Endothelial cell of umbilical vein (primary cell): ENCODE results near the gene CELA3A. TPM values are rescaled to one million over a fixed set of nuclear protein-coding genes. Genes with fewer than 3 reads are reported as not detected.

Source experiments
- BruUV-seq: library from RNA; stranded (reverse); fragments of 400-500 nt; replicated peaks from 2 replicates; lab custom pipeline; 2021; lab: Mats Ljungman, UMichigan
- CTCF ChIA-PET: fragments of 300-600, 350-600 bp; sonication (Branson Sonifier 250); formaldehyde crosslinking; loops from one replicate; lab custom pipeline; 2021; ENCODE audit warnings: antibody characterized with exemption, inconsistent platforms; lab: Charles Lee
- POLR2A ChIA-PET: fragments of 300-600, 350-600 bp; sonication (Branson Sonifier 250); formaldehyde crosslinking; loops from one replicate; lab custom pipeline; 2021; ENCODE audit warnings: antibody characterized with exemption, inconsistent platforms; lab: Charles Lee
- DNase-seq: peaks from one replicate; pipeline ENCODE4 v3.0.0-alpha.2; 2011; ENCODE audit warnings: low read depth, low spot score
- FAIRE-seq: peaks from 2 replicates; lab custom pipeline; 2011; peaks lifted over from hg19 to GRCh38; lab: Jason Lieb, UNC
- H2AFZ ChIP-seq: 2 replicates; pipeline ENCODE4 v1.6.0; 2012; ENCODE audit warnings: low read depth, low read length, control low read depth, inconsistent platforms
- H3K27ac ChIP-seq: 2 replicates; pipeline ENCODE4 v1.5.1; 2011; ENCODE audit warnings: low read depth, mild to moderate bottlenecking, control low read depth, low read length, moderate library complexity; ENCODE audit not compliant: insufficient read depth
- H3K27me3 ChIP-seq, 2 experiments: 2 replicates each; pipeline versions ENCODE4 v1.6.0 to v1.6.1; 2011; ENCODE audit warnings: low read length in 2 of 2, mixed read lengths in 1 of 2; ENCODE audit not compliant: control insufficient read depth in 2 of 2, insufficient read depth in 2 of 2
- H3K36me3 ChIP-seq, 2 experiments: 2 replicates in 1 of 2; 3 replicates in 1 of 2; pipeline ENCODE4 v1.5.1; 2011; ENCODE audit warnings: low read length in 2 of 2, mild to moderate bottlenecking in 1 of 2, moderate library complexity in 1 of 2; ENCODE audit not compliant: control insufficient read depth in 2 of 2, insufficient read depth in 2 of 2; ENCODE audit errors: extremely low read depth in 1 of 2
- H3K4me1 ChIP-seq: 3 replicates; pipeline ENCODE4 v1.5.1; 2011; ENCODE audit warnings: mild to moderate bottlenecking, low read length; ENCODE audit not compliant: control insufficient read depth, insufficient read depth; ENCODE audit errors: extremely low read depth
- H3K4me2 ChIP-seq: 2 replicates; pipeline ENCODE4 v1.6.1; 2011; ENCODE audit warnings: low read length, control low read depth, mixed read lengths; ENCODE audit not compliant: insufficient read depth
- H3K4me3 ChIP-seq, 3 experiments: fragments of 200-600 bp in 1 of 3; sonication (generic), shearing (Covaris generic) in 1 of 3; replicated peaks in 1 of 3; 2 replicates each; pipeline ENCODE4 v1.5.1; 2011 to 2016; ENCODE audit warnings: control low read depth in 3 of 3, low read length in 3 of 3, mild to moderate bottlenecking in 2 of 3, inconsistent platforms in 1 of 3, low read depth in 1 of 3, moderate library complexity in 1 of 3; ENCODE audit not compliant: insufficient read depth in 1 of 3
- H3K79me2 ChIP-seq: 2 replicates; pipeline ENCODE4 v1.6.0; 2012; ENCODE audit warnings: low read length, inconsistent platforms; ENCODE audit not compliant: control insufficient read depth, insufficient read depth
- H3K9ac ChIP-seq: replicated peaks from 2 replicates; pipeline ENCODE3; 2011; ENCODE audit warnings: low read length, control low read depth; ENCODE audit not compliant: insufficient read depth; ENCODE audit errors: extremely low read depth
- H3K9me1 ChIP-seq: replicated peaks from 3 replicates; pipeline ENCODE4 v1.6.0; 2011; ENCODE audit warnings: mild to moderate bottlenecking, low read length; ENCODE audit not compliant: control insufficient read depth, insufficient read depth; ENCODE audit errors: extremely low read depth
- H3K9me3 ChIP-seq: replicated peaks from 2 replicates; pipeline ENCODE4 v1.5.1; 2012; ENCODE audit warnings: low read length, inconsistent platforms; ENCODE audit not compliant: control insufficient read depth, insufficient read depth
- H4K20me1 ChIP-seq: replicated peaks from 2 replicates; pipeline ENCODE3; 2011; ENCODE audit warnings: mild to moderate bottlenecking, low read length; ENCODE audit not compliant: control insufficient read depth, insufficient read depth; ENCODE audit errors: extremely low read depth
- EZH2 ChIP-seq: IDR thresholded peaks from 2 replicates; pipeline ENCODE4 v1.6.1; 2012; ENCODE audit warnings: borderline replicate concordance, low read depth, mild to moderate bottlenecking, moderate library complexity, low read length, inconsistent platforms; ENCODE audit not compliant: severe bottlenecking
- GATA2 ChIP-seq: IDR thresholded peaks from 2 replicates; pipeline ENCODE4 v1.7.0; 2011; ENCODE audit warnings: low read depth, mild to moderate bottlenecking, moderate library complexity, mixed read lengths, low read length; ENCODE audit not compliant: insufficient read length, insufficient read depth
- JUN ChIP-seq: IDR thresholded peaks from 2 replicates; pipeline ENCODE4 v1.6.1; 2011; ENCODE audit warnings: borderline replicate concordance, low read depth; ENCODE audit not compliant: insufficient read length, insufficient read depth
- MYC ChIP-seq: IDR thresholded peaks from one replicate; pipeline ENCODE4 v1.6.1; 2011; ENCODE audit warnings: mild to moderate bottlenecking, low read depth, low read length
- dilution Hi-C: fragments of 300-500 bp; cut with MboI; formaldehyde crosslinking; loops from one replicate; pipeline ENCODE4 v1.15.0; 2019; ENCODE audit warnings: low sequenced_read_pairs; ENCODE audit not compliant: extremely low pct_ligation_motif_present
- intact Hi-C: fragments of 100-400 bp; cut with micrococcal nuclease; formaldehyde crosslinking; loops from one replicate; pipeline ENCODE4 v1.10.0; 2022
- polyA plus RNA-seq, 4 experiments: library from polyadenylated mRNA; depleted of rRNA in 3 of 4; stranded (reverse) in 3 of 4; unstranded in 1 of 4; fragments of >200 nt; gene quantifications; 2 replicates each; pipeline versions ENCODE4 v1.2.1 to v1.2.3, GENCODE V29; 2011 to 2012; ENCODE audit warnings: missing spikeins in 1 of 4
- total RNA-seq: library from RNA; stranded (reverse); gene quantifications from 2 replicates; pipeline ENCODE4 v1.2.3, GENCODE V29; 2021

CELA3A gene
- total and polyA plus RNA-seq, 2 donors (not counting 3 experiments of a cell fraction or from before 2014, with no cell fraction given), result not detected

DNA sequence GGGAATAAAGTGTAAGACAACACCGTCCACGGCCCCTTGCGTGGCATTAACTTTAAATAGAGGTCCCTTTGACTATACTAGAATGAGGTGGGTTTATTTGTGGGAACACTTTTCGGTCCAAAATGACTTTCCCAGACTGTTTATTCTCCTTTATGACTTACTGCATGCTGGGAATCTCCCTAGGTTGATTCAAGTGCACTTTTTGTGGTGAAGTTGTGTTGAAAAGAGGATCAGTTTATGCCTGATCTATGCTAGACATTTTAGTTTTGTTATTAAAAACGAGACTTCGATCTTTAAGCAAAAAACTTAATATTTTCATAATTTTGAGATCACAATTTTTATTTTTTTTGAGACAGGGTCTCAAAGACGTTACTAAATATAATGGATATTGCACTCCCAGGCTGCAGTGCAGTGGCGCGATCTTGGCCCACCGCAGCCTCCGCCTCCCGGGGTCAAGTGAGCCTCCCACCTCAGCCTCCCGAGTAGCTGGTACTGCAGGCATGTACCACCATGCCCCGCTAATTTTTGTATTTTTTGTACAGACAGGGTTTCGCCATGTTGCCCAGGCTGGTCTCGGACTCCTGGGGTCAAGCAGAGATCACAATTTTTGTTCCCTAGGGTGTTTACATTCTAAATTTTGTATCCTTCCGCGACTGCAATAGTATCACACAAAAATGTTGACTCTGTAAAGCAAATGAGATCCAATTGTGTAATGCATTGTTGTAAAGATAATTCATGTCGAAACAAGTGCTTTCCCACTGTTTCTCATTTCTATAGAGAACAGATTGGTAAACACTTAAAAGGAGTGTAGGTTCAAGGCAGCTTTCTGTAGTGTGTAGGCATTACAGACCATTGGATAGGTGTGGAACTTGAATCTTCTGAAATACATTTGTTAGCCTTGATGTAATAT lies 52.7 kb downstream of the CELA3A start:
- peaks cover 30% of the 10 kb centered on the region for H4K20me1 ChIP-seq
- H3K9me1 ChIP-seq, result no peaks in the 10 kb centered on the region
- intact Hi-C loops, result loop anchor here (5.0 kb wide), 1 partner anchor 38 kb away; no protein-coding TSS in a partner anchor
- peak overlapping the region; percentile 97 for H3K9ac ChIP-seq
- no peak for DNase-seq
- BruUV-seq, result no TSS peak
- H3K36me3 ChIP-seq, result peaks cover 0 to 2% of the 10 kb centered on the region in 2 experiments
- ChIA-PET CTCF (interaction anchor here (1.1 to 5.1 kb wide), 3 partner anchors 30 to 38 kb away, joined by 3 to 26 read pairs (median 3); no protein-coding TSS in a partner anchor), POLR2A (no interaction called here)
- dilution Hi-C loops, result no loop called here
- peak overlapping the region; percentile 85 for H3K27ac ChIP-seq
- peak overlapping the region; percentile 37 to 94 (median 76) for H3K4me3 ChIP-seq
- peaks cover 28% of the 10 kb centered on the region for H3K4me1 ChIP-seq
- no peak overlapping the region for H2AFZ ChIP-seq
- TF ChIP-seq MYC (no peak), JUN (no peak), GATA2 (no peak)
- no peak for FAIRE-seq
- H3K79me2 ChIP-seq, result peaks cover 60% of the 10 kb centered on the region
- H3K9me3 ChIP-seq, result no peaks in the 10 kb centered on the region
- H3K4me2 ChIP-seq, result peak overlapping the region; percentile 99
- H3K27me3 ChIP-seq, result no peaks in the 10 kb centered on the region

DNA sequence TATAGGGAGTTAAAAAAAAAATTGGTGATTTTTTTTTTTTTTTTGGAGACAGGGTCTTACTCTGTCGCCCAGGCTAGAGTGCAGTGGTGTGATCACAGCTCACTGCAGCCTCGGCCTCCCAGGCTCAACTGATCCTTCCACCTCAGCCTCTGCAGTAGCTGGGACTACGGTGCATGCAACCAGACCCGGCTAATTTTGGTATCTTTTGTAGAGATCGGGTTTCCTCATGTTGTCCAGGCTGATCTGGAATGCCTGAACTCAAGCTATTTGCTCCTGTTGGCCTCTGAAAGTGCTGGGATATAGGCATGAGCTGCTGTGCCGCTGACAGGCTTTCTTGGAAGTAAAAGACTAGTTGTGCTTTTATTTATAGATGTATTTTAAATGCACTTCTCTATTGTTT lies 54.0 kb downstream of the CELA3A start:
- H3K9me3 ChIP-seq, result no peaks in the 10 kb centered on the region
- H3K4me3 ChIP-seq, result peak overlapping the region in 1 of 3 experiments; percentile 26
- peak overlapping the region; percentile 55 for H3K4me2 ChIP-seq
- intact Hi-C loops, result no loop called here
- H4K20me1 ChIP-seq, result peaks cover 34% of the 10 kb centered on the region
- TF ChIP-seq EZH2 (no peak), MYC (no peak)
- dilution Hi-C loops, result no loop called here
- H3K36me3 ChIP-seq, result peaks cover 0 to 2% of the 10 kb centered on the region in 2 experiments
- POLR2A ChIA-PET, result no interaction called here
- BruUV-seq, result no TSS peak
- H3K27ac ChIP-seq, result peak overlapping the region; percentile 4
- DNase-seq (no peak), FAIRE-seq (no peak)
- CTCF ChIA-PET, result interaction anchor here (0.7 to 5.1 kb wide), 7 partner anchors 11 to 361 kb away, joined by 3 to 26 read pairs (median 3); no protein-coding TSS in a partner anchor
- no peak overlapping the region for H3K9ac ChIP-seq
- no peaks in the 10 kb centered on the region for H3K27me3 ChIP-seq
- no peaks in the 10 kb centered on the region for H3K9me1 ChIP-seq
- peaks cover 73% of the 10 kb centered on the region for H3K79me2 ChIP-seq
- no peak overlapping the region for H2AFZ ChIP-seq
- H3K4me1 ChIP-seq, result peaks cover 28% of the 10 kb centered on the region
